SK-N-SH (cell line): ENCODE results near the gene SH2D4B. TPM values are rescaled to one million over a fixed set of nuclear protein-coding genes. Genes with fewer than 3 reads are reported as not detected.

Source experiments
- CTCF ChIA-PET: fragments of 300-600, 350-600 bp; formaldehyde crosslinking; extraction: SDS; loops from one replicate; lab custom pipeline; 2021; lab: Yijun Ruan, JAX
- POLR2A ChIA-PET: fragments of 350-600 bp; sonication (Branson Sonifier 250); formaldehyde crosslinking; extraction: SDS; loops from one replicate; lab custom pipeline; 2020; ENCODE audit warnings: antibody characterized with exemption, inconsistent platforms; lab: Yijun Ruan, JAX
- DNase-seq: peaks from one replicate; pipeline ENCODE4 v3.0.0; 2012
- H2AFZ ChIP-seq: fragments of 200-600 bp; sonication (generic); 2 replicates; pipeline ENCODE4 v1.8.1; 2016; ENCODE audit warnings: antibody characterized with exemption, mild to moderate bottlenecking, low read depth
- H3F3A ChIP-seq: fragments of 200-600 bp; sonication (generic); replicated peaks from 2 replicates; pipeline ENCODE3; 2016; ENCODE audit warnings: antibody characterized with exemption, mild to moderate bottlenecking; ENCODE audit not compliant: insufficient read depth
- H3K27ac ChIP-seq, 2 experiments: fragments of 200-500 bp in 1 of 2; fragments of 200-600 bp in 1 of 2; sonication (Bioruptor generic) in 1 of 2; sonication (generic), shearing (Covaris generic) in 1 of 2; 2 replicates each; pipeline versions ENCODE4 v1.5.1 to v1.6.1; 2014 to 2016; ENCODE audit warnings: low read depth in 2 of 2, inconsistent platforms in 1 of 2, low read length in 1 of 2, mild to moderate bottlenecking in 1 of 2, mixed read lengths in 1 of 2
- H3K27me3 ChIP-seq: fragments of 200-600 bp; sonication (generic), shearing (Covaris generic); 2 replicates; pipeline ENCODE4 v1.6.1; 2016; ENCODE audit warnings: mixed run types; ENCODE audit not compliant: insufficient read depth
- H3K36me3 ChIP-seq, 2 experiments: fragments of 200-500 bp in 1 of 2; fragments of 200-600 bp in 1 of 2; sonication (Bioruptor generic) in 1 of 2; sonication (generic) in 1 of 2; replicated peaks in 1 of 2; 2 replicates each; pipeline versions ENCODE3 to v1.5.1; 2014 to 2016; ENCODE audit warnings: low read length in 1 of 2, mild to moderate bottlenecking in 1 of 2; ENCODE audit not compliant: insufficient read depth in 2 of 2, control insufficient read depth in 1 of 2
- H3K4me1 ChIP-seq, 2 experiments: fragments of 200-500 bp in 1 of 2; fragments of 200-600 bp in 1 of 2; sonication (Bioruptor generic) in 1 of 2; sonication (generic), shearing (Covaris generic) in 1 of 2; 2 replicates each; pipeline versions ENCODE4 v1.5.1 to v1.6.1; 2014 to 2016; ENCODE audit warnings: low read depth in 1 of 2, low read length in 1 of 2, mixed run types in 1 of 2; ENCODE audit not compliant: insufficient read depth in 2 of 2, control insufficient read depth in 1 of 2
- H3K4me2 ChIP-seq: fragments of 200-600 bp; sonication (generic), shearing (Covaris generic); 2 replicates; pipeline ENCODE4 v1.6.1; 2017; ENCODE audit warnings: mixed run types
- H3K4me3 ChIP-seq, 2 experiments: fragments of 200-500 bp in 1 of 2; fragments of 200-600 bp in 1 of 2; sonication (Bioruptor generic) in 1 of 2; sonication (generic), shearing (Covaris generic) in 1 of 2; 2 replicates each; pipeline versions ENCODE4 v1.5.1 to v1.8.1; 2014 to 2016; ENCODE audit warnings: low read depth in 2 of 2, inconsistent platforms in 1 of 2, low read length in 1 of 2, mild to moderate bottlenecking in 1 of 2, mixed read lengths in 1 of 2, moderate library complexity in 1 of 2
- H3K79me2 ChIP-seq: fragments of 200-600 bp; sonication (generic); 2 replicates; pipeline ENCODE4 v1.8.1; 2017; ENCODE audit warnings: mild to moderate bottlenecking; ENCODE audit not compliant: insufficient read depth
- H3K9ac ChIP-seq: fragments of 200-600 bp; sonication (generic); 2 replicates; pipeline ENCODE4 v1.6.1; 2017; ENCODE audit warnings: mixed run types
- H3K9me2 ChIP-seq: fragments of 200-600 bp; sonication (generic); 2 replicates; pipeline ENCODE4 v1.6.1; 2017; ENCODE audit warnings: mixed run types
- H3K9me3 ChIP-seq: fragments of 200-600 bp; sonication (generic); 2 replicates; pipeline ENCODE4 v1.6.1; 2017; ENCODE audit warnings: mixed run types, mild to moderate bottlenecking, moderate library complexity
- H4K20me1 ChIP-seq: fragments of 200-600 bp; sonication (generic); 2 replicates; pipeline ENCODE4 v1.6.1; 2017; ENCODE audit warnings: mild to moderate bottlenecking, mixed run types; ENCODE audit not compliant: insufficient read depth
- CHD2 ChIP-seq: fragments of 150-350 bp; IDR thresholded peaks from 2 replicates; pipeline ENCODE4 v1.6.1; 2018; ENCODE audit warnings: low read length; ENCODE audit not compliant: partially characterized antibody
- EP300 ChIP-seq, 2 experiments: IDR thresholded peaks; 2 replicates each; pipeline versions ENCODE4 v1.4.0 to v1.6.1; 2012; ENCODE audit warnings: borderline replicate concordance in 1 of 2, low read depth in 1 of 2, low read length in 1 of 2
- EZH2phosphoT487 ChIP-seq: fragments of 200-600 bp; sonication (generic); IDR thresholded peaks from 2 replicates; pipeline ENCODE4 v1.6.1; 2017; ENCODE audit warnings: low read depth, mixed run types, mild to moderate bottlenecking, antibody characterized with exemption, moderate library complexity, borderline replicate concordance
- FOSL2 ChIP-seq: IDR thresholded peaks from 2 replicates; pipeline ENCODE4 v1.4.0; 2012; ENCODE audit warnings: low read depth, mild to moderate bottlenecking, moderate library complexity, borderline replicate concordance
- FOXJ3 ChIP-seq: sonication (generic); formaldehyde crosslinking; IDR thresholded peaks from 2 replicates; pipeline ENCODE4 v1.5.1; 2020; ENCODE audit warnings: mild to moderate bottlenecking, missing genetic modification reagents
- GABPA ChIP-seq: IDR thresholded peaks from 2 replicates; pipeline ENCODE4 v1.4.0; 2012; ENCODE audit warnings: low read depth, mild to moderate bottlenecking
- JUND ChIP-seq: IDR thresholded peaks from 2 replicates; pipeline ENCODE4 v1.4.0; 2012
- MXI1 ChIP-seq: IDR thresholded peaks from 2 replicates; pipeline ENCODE4 v1.6.1; 2012; ENCODE audit warnings: mild to moderate bottlenecking, low read depth, low read length, improper control_type of control experiment
- NFIC ChIP-seq: IDR thresholded peaks from 2 replicates; pipeline ENCODE4 v1.4.0; 2012; ENCODE audit warnings: borderline replicate concordance
- POLR2AphosphoS5 ChIP-seq: IDR thresholded peaks from 2 replicates; pipeline ENCODE4 v1.6.1; 2012; ENCODE audit warnings: low read depth, low read length
- RAD21 ChIP-seq: IDR thresholded peaks from 2 replicates; pipeline ENCODE4 v1.6.1; 2012; ENCODE audit warnings: mild to moderate bottlenecking, low read length
- RCOR1 ChIP-seq: fragments of 150-350 bp; IDR thresholded peaks from 2 replicates; pipeline ENCODE4 v1.6.1; 2017; ENCODE audit warnings: antibody characterized with exemption, low read length
- SIN3A ChIP-seq: IDR thresholded peaks from 2 replicates; pipeline ENCODE4 v1.6.1; 2012; ENCODE audit warnings: low read depth, mild to moderate bottlenecking, low read length, moderate library complexity, borderline replicate concordance
- SMC3 ChIP-seq: IDR thresholded peaks from 2 replicates; pipeline ENCODE4 v1.6.1; 2012; ENCODE audit warnings: low read depth, low read length, improper control_type of control experiment
- TAF1 ChIP-seq: IDR thresholded peaks from 2 replicates; pipeline ENCODE4 v1.6.1; 2012; ENCODE audit warnings: low read depth, mild to moderate bottlenecking, low read length, moderate library complexity, borderline replicate concordance
- YY1 ChIP-seq: IDR thresholded peaks from 2 replicates; pipeline ENCODE4 v1.4.0; 2012; ENCODE audit warnings: low read depth, mild to moderate bottlenecking
- WGBS: methylation state at CpG from one replicate; pipeline ENCODE4 v1.1.6; 2017; ENCODE audit warnings: low lambda C conversion rate; 5-methylcytosine and 5-hydroxymethylcytosine counted together
- polyA plus RNA-seq, 3 experiments: library from polyadenylated mRNA; depleted of rRNA; stranded (reverse); fragments of >200 nt; gene quantifications; 2 replicates each; pipeline ENCODE4 v1.2.3, GENCODE V29; 2012
- TF ChIP-seq, protein P1 (sequence below): IDR thresholded peaks from 2 replicates; pipeline ENCODE4; 2012
- TF ChIP-seq, protein P2 (sequence below): fragments of 200-600 bp; sonication (generic); IDR thresholded peaks from 2 replicates; pipeline ENCODE4 v1.6.1; 2017; ENCODE audit warnings: antibody characterized with exemption, mild to moderate bottlenecking, moderate library complexity
- TF ChIP-seq, protein P3 (sequence below): IDR thresholded peaks from 2 replicates; pipeline ENCODE4 v1.4.0; 2012; ENCODE audit warnings: low read depth, borderline replicate concordance

SH2D4B gene
- polyA plus RNA-seq, 1 of the 3 experiments (the other 2 are of a cell fraction): not detected

GRCh38 chr10:80583685-80584084 lies 46.0 kb downstream of the SH2D4B start:
- no peak overlapping the region for H3K4me3 ChIP-seq
- no peaks in the 10 kb centered on the region for H3K9me3 ChIP-seq
- H4K20me1 ChIP-seq: no peaks in the 10 kb centered on the region
- H3K9me2 ChIP-seq: no peaks in the 10 kb centered on the region
- ChIA-PET POLR2A (no interaction called here), CTCF (interaction anchor here (0.7 to 4.6 kb wide), 3 partner anchors 13 to 201 kb away, joined by 3 to 29 read pairs (median 3); no protein-coding TSS in a partner anchor)
- no peaks in the 10 kb centered on the region for H3K36me3 ChIP-seq
- H3K4me1 ChIP-seq: no peaks in the 10 kb centered on the region; a peak in 1 of 4 replicates
- no peaks in the 10 kb centered on the region for H3K79me2 ChIP-seq
- H3F3A ChIP-seq: no peaks in the 10 kb centered on the region
- no peak overlapping the region for H3K27ac ChIP-seq
- DNase-seq: no peak
- H2AFZ ChIP-seq: no peak overlapping the region
- H3K27me3 ChIP-seq: no peaks in the 10 kb centered on the region
- H3K4me2 ChIP-seq: no peak overlapping the region
- no peak for TF ChIP-seq JUND
- no peak for TF ChIP-seq YY1
- no peak for TF ChIP-seq MXI1
- no peak for TF ChIP-seq RCOR1
- TF ChIP-seq, protein P1, sequence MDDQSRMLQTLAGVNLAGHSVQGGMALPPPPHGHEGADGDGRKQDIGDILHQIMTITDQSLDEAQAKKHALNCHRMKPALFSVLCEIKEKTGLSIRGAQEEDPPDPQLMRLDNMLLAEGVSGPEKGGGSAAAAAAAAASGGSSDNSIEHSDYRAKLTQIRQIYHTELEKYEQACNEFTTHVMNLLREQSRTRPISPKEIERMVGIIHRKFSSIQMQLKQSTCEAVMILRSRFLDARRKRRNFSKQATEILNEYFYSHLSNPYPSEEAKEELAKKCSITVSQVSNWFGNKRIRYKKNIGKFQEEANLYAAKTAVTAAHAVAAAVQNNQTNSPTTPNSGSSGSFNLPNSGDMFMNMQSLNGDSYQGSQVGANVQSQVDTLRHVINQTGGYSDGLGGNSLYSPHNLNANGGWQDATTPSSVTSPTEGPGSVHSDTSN: no peak
- TF ChIP-seq POLR2AphosphoS5: no peak
- no peak for TF ChIP-seq FOSL2
- TF ChIP-seq RAD21: no peak
- TF ChIP-seq, protein P2, sequence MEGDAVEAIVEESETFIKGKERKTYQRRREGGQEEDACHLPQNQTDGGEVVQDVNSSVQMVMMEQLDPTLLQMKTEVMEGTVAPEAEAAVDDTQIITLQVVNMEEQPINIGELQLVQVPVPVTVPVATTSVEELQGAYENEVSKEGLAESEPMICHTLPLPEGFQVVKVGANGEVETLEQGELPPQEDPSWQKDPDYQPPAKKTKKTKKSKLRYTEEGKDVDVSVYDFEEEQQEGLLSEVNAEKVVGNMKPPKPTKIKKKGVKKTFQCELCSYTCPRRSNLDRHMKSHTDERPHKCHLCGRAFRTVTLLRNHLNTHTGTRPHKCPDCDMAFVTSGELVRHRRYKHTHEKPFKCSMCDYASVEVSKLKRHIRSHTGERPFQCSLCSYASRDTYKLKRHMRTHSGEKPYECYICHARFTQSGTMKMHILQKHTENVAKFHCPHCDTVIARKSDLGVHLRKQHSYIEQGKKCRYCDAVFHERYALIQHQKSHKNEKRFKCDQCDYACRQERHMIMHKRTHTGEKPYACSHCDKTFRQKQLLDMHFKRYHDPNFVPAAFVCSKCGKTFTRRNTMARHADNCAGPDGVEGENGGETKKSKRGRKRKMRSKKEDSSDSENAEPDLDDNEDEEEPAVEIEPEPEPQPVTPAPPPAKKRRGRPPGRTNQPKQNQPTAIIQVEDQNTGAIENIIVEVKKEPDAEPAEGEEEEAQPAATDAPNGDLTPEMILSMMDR: no peak
- no peak for TF ChIP-seq SIN3A
- TF ChIP-seq GABPA: no peak
- TF ChIP-seq NFIC: no peak
- TF ChIP-seq, protein P3, sequence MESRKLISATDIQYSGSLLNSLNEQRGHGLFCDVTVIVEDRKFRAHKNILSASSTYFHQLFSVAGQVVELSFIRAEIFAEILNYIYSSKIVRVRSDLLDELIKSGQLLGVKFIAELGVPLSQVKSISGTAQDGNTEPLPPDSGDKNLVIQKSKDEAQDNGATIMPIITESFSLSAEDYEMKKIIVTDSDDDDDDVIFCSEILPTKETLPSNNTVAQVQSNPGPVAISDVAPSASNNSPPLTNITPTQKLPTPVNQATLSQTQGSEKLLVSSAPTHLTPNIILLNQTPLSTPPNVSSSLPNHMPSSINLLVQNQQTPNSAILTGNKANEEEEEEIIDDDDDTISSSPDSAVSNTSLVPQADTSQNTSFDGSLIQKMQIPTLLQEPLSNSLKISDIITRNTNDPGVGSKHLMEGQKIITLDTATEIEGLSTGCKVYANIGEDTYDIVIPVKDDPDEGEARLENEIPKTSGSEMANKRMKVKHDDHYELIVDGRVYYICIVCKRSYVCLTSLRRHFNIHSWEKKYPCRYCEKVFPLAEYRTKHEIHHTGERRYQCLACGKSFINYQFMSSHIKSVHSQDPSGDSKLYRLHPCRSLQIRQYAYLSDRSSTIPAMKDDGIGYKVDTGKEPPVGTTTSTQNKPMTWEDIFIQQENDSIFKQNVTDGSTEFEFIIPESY: no peak
- TF ChIP-seq EZH2phosphoT487: no peak
- no peak for TF ChIP-seq FOXJ3 (CRISPR knock-in tag)
- TF ChIP-seq CHD2: no peak
- no peak for TF ChIP-seq SMC3
- no peak for TF ChIP-seq TAF1
- no peak for TF ChIP-seq EP300 (IDR thresholded peaks at IDR 0.05; ENCODE audit: borderline replicate concordance in 1 of 2, low read depth in 1 of 2, low read length in 1 of 2)
- 74% methylated on average over 1 of the region's 1 CpG for WGBS
- no peak overlapping the region for H3K9ac ChIP-seq
